Measurements from ENCODE around the gene DPF3.

- no peak for TF ChIP-seq TARDBP (IDR thresholded peaks at IDR 0.05)
- TF ChIP-seq FOXK2 (IDR thresholded peaks at IDR 0.05): no peak
- no peak for TF ChIP-seq ZNF384 (IDR thresholded peaks at IDR 0.05)
- no peak for TF ChIP-seq SP1 (IDR thresholded peaks at IDR 0.05)
- TF ChIP-seq HDGF (IDR thresholded peaks at IDR 0.05; ENCODE audit: borderline replicate concordance): no peak
- TF ChIP-seq ELF4 (IDR thresholded peaks at IDR 0.05): no peak
- TF ChIP-seq NFRKB (IDR thresholded peaks at IDR 0.05): no peak
- no peak for TF ChIP-seq LEF1 (IDR thresholded peaks at IDR 0.05; ENCODE audit: borderline replicate concordance)
- no peak for TF ChIP-seq ARNT (IDR thresholded peaks at IDR 0.05)
These were observed 97.0 kb downstream of the DPF3 start for GRCh38 chr14:72796935-72797334.

All from HEK293T (cell line).